C4-2B (cell line): ENCODE results near the gene VWF.

Experiments
- H3K27ac ChIP-seq: fragments of 450-650 bp; 2 replicates; pipeline ENCODE4 v1.5.1; 2017
- ZFX ChIP-seq: fragments of 450-650 bp; IDR thresholded peaks from 2 replicates; pipeline ENCODE4 v1.6.1; 2017
- TF ChIP-seq, protein P1 (sequence below): fragments of 450-650 bp; conservative IDR thresholded peaks from 2 replicates; pipeline ENCODE4 v1.5.1; 2017; ENCODE audit warnings: mild to moderate bottlenecking

VWF gene

DNA sequence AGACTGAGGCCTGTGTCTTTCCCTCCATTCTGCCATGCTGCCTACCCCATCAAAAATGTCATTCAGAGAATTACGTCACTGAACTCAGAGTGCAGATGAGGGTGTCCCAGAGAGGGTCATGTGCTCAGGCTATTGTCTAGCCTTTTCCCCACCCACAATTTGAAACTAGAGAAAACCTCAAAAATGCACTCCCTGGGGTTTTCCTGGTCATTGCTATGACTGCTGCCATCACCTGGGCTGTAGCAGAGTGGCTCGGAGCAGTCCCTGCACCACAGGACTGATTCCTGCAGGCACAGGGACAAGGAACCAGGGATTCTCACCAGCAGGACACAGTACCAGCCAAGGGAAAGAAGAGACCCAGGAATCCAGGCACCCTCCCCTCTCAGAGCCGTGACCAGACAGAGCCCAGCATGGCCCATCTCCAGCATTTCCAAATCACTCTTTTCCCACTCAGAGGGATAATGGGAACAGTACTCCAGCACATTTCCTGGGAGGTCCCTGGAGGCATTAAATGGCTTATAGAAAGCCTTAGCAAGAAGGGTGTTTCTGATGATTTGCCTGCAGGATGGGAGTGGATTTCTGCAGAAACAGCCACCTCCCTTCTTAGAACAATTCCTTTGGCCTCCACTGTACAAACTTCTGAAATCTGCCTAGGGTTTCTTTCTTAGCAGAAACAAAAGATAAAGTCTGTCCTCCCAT is 45.9 kb downstream of the VWF start:
- no peak overlapping the region for H3K27ac ChIP-seq
- TF ChIP-seq ZFX, result no peak
- TF ChIP-seq, protein P1, sequence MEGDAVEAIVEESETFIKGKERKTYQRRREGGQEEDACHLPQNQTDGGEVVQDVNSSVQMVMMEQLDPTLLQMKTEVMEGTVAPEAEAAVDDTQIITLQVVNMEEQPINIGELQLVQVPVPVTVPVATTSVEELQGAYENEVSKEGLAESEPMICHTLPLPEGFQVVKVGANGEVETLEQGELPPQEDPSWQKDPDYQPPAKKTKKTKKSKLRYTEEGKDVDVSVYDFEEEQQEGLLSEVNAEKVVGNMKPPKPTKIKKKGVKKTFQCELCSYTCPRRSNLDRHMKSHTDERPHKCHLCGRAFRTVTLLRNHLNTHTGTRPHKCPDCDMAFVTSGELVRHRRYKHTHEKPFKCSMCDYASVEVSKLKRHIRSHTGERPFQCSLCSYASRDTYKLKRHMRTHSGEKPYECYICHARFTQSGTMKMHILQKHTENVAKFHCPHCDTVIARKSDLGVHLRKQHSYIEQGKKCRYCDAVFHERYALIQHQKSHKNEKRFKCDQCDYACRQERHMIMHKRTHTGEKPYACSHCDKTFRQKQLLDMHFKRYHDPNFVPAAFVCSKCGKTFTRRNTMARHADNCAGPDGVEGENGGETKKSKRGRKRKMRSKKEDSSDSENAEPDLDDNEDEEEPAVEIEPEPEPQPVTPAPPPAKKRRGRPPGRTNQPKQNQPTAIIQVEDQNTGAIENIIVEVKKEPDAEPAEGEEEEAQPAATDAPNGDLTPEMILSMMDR, result no peak

DNA sequence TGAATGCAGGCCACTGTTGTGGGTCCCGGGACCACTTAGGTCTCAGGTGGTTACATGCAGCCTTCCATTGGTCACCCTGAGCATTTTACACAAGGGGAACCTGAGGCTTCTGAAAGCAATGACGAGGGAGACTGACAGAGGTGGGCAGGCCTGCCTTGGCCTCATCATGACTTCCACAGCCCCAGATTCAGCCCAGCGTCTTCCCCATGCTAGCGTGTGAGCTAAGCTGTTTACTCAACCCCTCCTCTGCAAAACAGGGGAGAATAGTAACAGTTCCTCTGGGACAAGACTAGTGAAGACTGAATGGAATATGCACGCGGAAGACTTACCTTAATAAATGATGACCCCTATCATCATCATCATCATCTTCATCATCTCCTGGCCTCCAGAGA is 46.8 kb downstream of the VWF start:
- H3K27ac ChIP-seq, result no peak overlapping the region
- TF ChIP-seq, protein P1, result no peak
- TF ChIP-seq ZFX, result no peak

DNA sequence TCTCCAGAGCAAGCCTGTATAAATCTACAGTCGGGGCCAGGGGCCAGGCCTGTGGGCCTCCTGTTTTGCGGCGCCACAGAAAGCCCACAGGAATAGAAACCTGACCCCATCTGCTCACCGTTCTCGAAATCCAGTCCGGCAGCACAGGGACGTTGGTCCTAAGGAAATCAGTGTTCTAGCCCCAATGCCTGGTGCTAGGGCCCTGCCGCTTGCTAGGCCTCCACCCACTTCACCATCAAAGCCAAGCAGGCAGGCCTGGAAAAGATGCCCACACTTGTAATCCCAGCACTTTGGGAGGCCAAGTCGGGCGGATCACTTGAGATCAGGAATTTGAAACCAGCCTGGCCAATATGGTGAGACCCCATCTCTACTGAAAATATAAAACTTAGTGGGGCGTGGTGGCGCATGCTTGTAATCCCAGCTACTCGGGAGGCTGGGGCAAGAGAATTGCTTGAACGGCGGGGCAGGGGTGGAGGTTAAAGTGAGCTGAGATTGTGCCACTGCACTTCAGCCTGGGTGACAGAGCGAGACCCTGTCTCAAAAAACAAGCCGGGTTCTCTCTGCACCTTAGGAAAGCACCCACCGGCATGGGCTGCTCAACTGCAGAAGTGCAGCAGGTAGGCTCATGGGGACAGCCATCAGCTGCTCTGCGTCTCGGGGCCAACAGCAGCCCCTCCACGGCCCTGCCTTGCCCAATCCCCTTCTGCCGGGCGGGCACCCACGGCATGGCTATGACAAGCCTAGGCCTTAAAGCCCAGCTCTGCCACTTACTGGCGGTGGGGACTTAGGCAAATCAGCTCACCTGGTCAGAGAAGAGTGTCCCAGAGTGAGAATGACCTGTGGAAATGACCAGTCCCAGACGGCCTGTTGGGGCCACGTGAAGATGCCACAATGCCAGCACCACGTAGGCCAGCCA is 47.4 kb downstream of the VWF start:
- no peak overlapping the region for H3K27ac ChIP-seq
- TF ChIP-seq, protein P1, result no peak
- no peak for TF ChIP-seq ZFX

DNA sequence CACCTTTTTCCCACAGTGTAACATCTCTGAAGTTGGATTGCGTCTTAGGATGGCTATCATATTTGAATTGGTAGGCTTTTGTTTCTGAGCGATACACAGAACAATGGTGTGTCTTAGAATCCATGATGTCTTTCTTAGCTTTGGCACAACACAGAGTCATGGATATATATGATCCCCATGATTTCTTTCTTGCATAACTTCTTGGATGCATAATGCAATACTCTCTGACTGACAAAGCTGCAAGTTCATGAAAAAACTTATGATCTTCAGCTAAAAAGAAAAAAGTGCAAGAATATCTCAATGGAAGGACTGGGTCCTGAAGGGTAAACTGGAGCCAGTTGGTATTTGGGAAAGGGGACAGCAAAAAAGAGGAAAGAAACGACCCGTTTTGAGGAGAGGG is 48.1 kb downstream of the VWF start:
- TF ChIP-seq, protein P1, result no peak
- no peak for TF ChIP-seq ZFX
- no peak overlapping the region for H3K27ac ChIP-seq

DNA sequence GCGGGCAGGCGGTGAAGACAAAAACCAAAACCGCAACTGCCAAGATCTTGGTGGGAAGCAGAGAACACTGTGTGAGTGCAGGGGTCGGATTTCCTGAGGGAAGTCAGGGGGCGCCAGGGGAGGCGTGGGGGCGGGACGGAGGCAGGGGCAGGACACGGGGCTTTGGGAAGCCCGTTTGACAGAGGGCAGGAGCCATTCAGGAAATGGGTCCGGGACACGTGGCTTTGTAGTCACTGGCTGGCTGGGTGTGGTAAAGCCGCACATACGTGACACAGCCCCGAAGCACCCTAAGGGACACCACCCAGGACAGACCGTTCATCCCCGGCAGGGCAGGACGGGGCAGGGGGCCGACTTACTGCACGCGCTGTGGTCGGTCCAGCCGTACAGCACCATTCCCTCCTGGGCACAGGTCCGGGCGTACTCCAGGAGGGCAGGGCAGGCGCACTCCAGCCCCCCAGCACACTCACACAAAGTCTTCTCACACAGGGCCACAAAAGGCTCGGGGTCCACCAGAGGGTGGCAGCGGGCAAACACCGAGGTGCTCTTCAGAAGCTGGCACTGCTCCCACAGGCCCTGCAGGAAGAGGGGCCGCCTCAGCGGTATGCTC is 49.4 kb downstream of the VWF start:
- H3K27ac ChIP-seq, result no peak overlapping the region
- TF ChIP-seq ZFX, result no peak
- TF ChIP-seq, protein P1, result no peak

DNA sequence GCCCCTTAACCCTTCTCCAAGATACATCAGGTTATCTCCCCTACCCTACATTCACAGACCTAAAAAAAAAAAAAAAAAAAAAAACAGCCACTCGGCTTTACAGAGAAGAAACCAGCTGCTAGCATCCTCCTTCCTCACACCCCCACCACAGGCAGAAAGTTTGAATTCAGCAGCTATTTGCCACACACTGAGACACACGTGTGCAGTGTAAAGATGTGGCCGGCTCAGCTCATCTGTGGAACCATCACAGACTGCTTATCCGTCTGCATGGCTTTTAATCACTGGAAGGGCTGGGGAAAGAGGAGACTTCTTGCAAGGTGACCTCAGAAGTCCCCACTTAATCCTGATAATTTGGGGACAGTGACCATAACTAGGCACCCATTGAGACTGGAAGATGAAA is 50.0 kb downstream of the VWF start:
- no peak overlapping the region for H3K27ac ChIP-seq
- no peak for TF ChIP-seq ZFX
- TF ChIP-seq, protein P1, result no peak

DNA sequence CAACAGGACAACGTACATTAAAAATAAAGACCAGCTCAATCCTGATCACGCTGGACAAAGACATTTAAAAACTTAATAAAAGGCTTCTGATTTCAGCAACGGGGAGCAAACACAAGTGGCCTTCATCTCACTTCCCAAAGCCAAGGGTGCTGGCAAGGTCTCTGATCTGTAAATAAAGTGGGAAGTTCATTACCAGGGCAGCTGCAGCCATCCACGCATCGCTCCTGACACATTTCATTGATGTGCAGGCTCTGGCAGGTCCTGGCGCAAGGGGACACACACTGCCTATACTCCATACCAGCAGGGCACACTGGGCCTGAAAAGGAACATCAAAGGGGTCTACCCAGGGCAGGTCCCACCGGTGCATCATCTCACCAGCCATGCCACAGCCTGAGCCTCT is 51.0 kb downstream of the VWF start:
- no peak for TF ChIP-seq ZFX
- TF ChIP-seq, protein P1, result no peak
- peak overlapping the region; percentile 61 for H3K27ac ChIP-seq
